HepG2 (cell line): Measurements from ENCODE around the gene AQP5.

ENCODE experiments used
- ELF1 ChIP-seq: sonication (generic); formaldehyde crosslinking; IDR thresholded peaks from 2 replicates; pipeline ENCODE4 v1.4.0; 2020; ENCODE audit warnings: missing genetic modification reagents
- ZNF430 ChIP-seq: sonication (generic); formaldehyde crosslinking; IDR thresholded peaks from 2 replicates; pipeline ENCODE4 v1.9.0; 2021; ENCODE audit warnings: mild to moderate bottlenecking, missing genetic modification reagents

- TF ChIP-seq ELF1 (CRISPR knock-in tag) (no peak), ZNF430 (CRISPR knock-in tag) (no peak)
These were observed 32.1 kb upstream of the AQP5 start for GRCh38 chr12:49929581-49929980.
